Prostate gland (tissue), 2 donors: ENCODE measurements around the gene SASH1.

Experiments
- CTCF ChIP-seq, 4 experiments: fragments of 200-600 bp in 2 of 4; fragments of 450-650 bp in 2 of 4; sonication (generic) in 2 of 4; IDR thresholded peaks; 1 replicate in 3 of 4; 2 replicates in 1 of 4; pipeline ENCODE4 v1.5.1; 2016 to 2019; ENCODE audit warnings: antibody characterized with exemption in 4 of 4, mild to moderate bottlenecking in 2 of 4, moderate library complexity in 2 of 4
- POLR2A ChIP-seq: fragments of 450-650 bp; IDR thresholded peaks from one replicate; pipeline ENCODE4 v1.6.1; 2016; ENCODE audit warnings: antibody characterized with exemption, mild to moderate bottlenecking

- TF ChIP-seq POLR2A, result no peak
- TF ChIP-seq CTCF (IDR thresholded peaks at IDR 0.05), result no peak
Observed at GRCh38 chr6:148345176-148345575, 2.5 kb downstream of the SASH1 start.
